ENCODE results near the gene SCGB2A2. TPM values are rescaled to one million over a fixed set of nuclear protein-coding genes. Genes with fewer than 3 reads are reported as not detected.

SCGB2A2 gene
- total and polyA plus RNA-seq, 10 donors, result not detected

- Histone ChIP-seq H3K9me3 (no peaks in the 10 kb centered on the region), H3K4me3 (no peak overlapping the region), H3K36me3 (no peaks in the 10 kb centered on the region), H3K4me1 (no peaks in the 10 kb centered on the region), H3K27me3 (replicated peaks in 1 of 7) (peaks cover 0 to 31% (median 0%) of the 10 kb centered on the region in 7 donors), H3K27ac (no peak overlapping the region)
- TF ChIP-seq CTCF (IDR thresholded peaks at IDR 0.05 in 8 of 11, conservative IDR thresholded peaks at IDR 0.05 in 3 of 11) (no peak), POLR2A (IDR thresholded peaks at IDR 0.05) (no peak), POLR2AphosphoS5 (IDR thresholded peaks at IDR 0.05) (no peak)
- no peak for DNase-seq
- intact Hi-C loops (cut with DNase I; ENCODE audit: low total_unique reads), result no loop called here
- 69 to 89% (median 86%) methylated on average over 2 of the region's 2 CpGs for WGBS, 5 donors
Measured at GRCh38 chr11:62236187-62236586, 33.8 kb upstream of the SCGB2A2 start.

- H3K27ac ChIP-seq, result no peak overlapping the region
- no peak for DNase-seq
- H3K4me3 ChIP-seq, result no peak overlapping the region
- intact Hi-C loops (cut with DNase I; ENCODE audit: low total_unique reads), result no loop called here
- H3K36me3 ChIP-seq, result no peaks in the 10 kb centered on the region
- H3K4me1 ChIP-seq, result no peaks in the 10 kb centered on the region
- 66 to 73% (median 70%) methylated on average over 4 of the region's 4 CpGs for WGBS, 5 donors
- TF ChIP-seq POLR2AphosphoS5 (IDR thresholded peaks at IDR 0.05) (no peak), POLR2A (IDR thresholded peaks at IDR 0.05) (no peak), CTCF (IDR thresholded peaks at IDR 0.05 in 8 of 11, conservative IDR thresholded peaks at IDR 0.05 in 3 of 11) (no peak)
- peaks cover 0 to 42% (median 3%) of the 10 kb centered on the region in 7 donors for H3K27me3 ChIP-seq (replicated peaks in 1 of 7)
- H3K9me3 ChIP-seq, result no peaks in the 10 kb centered on the region
Measured at GRCh38 chr11:62237499-62237898, 32.5 kb upstream of the SCGB2A2 start.

GRCh38 chr11:62238151-62238550 lies 31.8 kb upstream of the SCGB2A2 start:
- no peak overlapping the region for H3K4me3 ChIP-seq
- H3K27ac ChIP-seq, result no peak overlapping the region
- H3K27me3 ChIP-seq (replicated peaks in 1 of 7), result peaks cover 0 to 44% (median 3%) of the 10 kb centered on the region in 7 donors
- no peaks in the 10 kb centered on the region for H3K4me1 ChIP-seq
- WGBS, 5 donors, result 84 to 92% (median 89%) methylated on average over 4 of the region's 4 CpGs
- H3K36me3 ChIP-seq, result no peaks in the 10 kb centered on the region
- no peaks in the 10 kb centered on the region for H3K9me3 ChIP-seq
- DNase-seq, result no peak
- no peak for TF ChIP-seq POLR2AphosphoS5 (IDR thresholded peaks at IDR 0.05)
- no peak for TF ChIP-seq CTCF (IDR thresholded peaks at IDR 0.05 in 8 of 11, conservative IDR thresholded peaks at IDR 0.05 in 3 of 11)
- no peak for TF ChIP-seq POLR2A (IDR thresholded peaks at IDR 0.05)
- intact Hi-C loops (cut with DNase I; ENCODE audit: low total_unique reads), result no loop called here

- Histone ChIP-seq H3K4me1 (no peaks in the 10 kb centered on the region), H3K4me3 (no peak overlapping the region), H3K27ac (no peak overlapping the region), H3K36me3 (no peaks in the 10 kb centered on the region), H3K27me3 (replicated peaks in 1 of 7) (peaks cover 0 to 47% (median 3%) of the 10 kb centered on the region in 7 donors), H3K9me3 (no peaks in the 10 kb centered on the region)
- WGBS, 5 donors, result 77 to 93% (median 92%) methylated on average over 3 of the region's 3 CpGs
- intact Hi-C loops (cut with DNase I; ENCODE audit: low total_unique reads), result no loop called here
- no peak for DNase-seq
- TF ChIP-seq POLR2AphosphoS5 (IDR thresholded peaks at IDR 0.05) (no peak), POLR2A (IDR thresholded peaks at IDR 0.05) (no peak), CTCF (IDR thresholded peaks at IDR 0.05 in 8 of 11, conservative IDR thresholded peaks at IDR 0.05 in 3 of 11) (no peak)
Measured at GRCh38 chr11:62241095-62241494, 28.9 kb upstream of the SCGB2A2 start.

All from spleen (tissue), 11 donors.